Measurements from ENCODE around the gene RAI2.
"Not testable (repeated sequence)": the region's sequence is repeated elsewhere in the genome, so short reads cannot be mapped to it uniquely, and the experiment has no call there.

RAI2 gene

GRCh38 chrX:17828171-17828570 lies 32.9 kb downstream of the RAI2 start:
- DNase-seq: no peak

DNA sequence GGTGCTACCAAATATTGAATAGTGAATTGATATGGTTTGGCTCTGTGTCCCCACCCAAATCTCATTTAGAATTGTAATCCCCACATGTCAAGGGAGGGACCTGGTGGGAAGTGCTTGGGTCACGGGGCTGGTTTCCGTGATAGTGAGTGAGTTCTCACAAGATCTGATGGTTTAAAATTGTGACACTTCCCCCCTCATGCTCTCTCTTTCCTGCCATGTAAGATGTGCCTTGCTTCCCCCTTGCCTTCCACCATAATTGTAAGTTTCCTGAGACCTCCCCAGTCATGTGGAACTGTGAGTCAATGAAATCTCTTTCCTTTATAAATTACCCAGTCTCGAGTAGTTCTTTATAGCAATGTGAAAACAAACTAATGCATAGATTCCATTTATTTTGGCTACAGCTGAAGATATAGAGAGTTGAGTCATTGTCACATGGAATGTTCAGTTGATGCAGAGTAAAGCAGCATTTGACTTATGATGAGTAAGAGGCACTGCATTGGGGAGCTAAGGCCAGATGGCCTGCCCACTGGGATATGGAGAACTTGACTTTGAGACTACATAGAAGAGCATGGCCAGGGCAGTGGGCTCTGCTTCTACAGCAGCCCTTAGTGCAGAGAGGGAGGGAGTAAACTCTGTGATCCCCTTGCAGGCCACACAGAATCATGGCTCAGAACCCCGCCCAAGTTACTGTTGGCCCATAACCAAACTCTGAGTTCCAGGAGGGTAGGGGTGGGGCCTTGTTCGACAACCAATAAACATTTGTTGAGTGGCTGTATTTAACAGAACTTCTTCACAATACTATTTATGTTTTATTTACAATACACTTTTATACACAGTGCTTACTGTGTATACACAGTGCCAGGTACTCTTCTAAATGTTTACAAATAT lies 34.2 kb downstream of the RAI2 start:
- DNase-seq: no peak

DNA sequence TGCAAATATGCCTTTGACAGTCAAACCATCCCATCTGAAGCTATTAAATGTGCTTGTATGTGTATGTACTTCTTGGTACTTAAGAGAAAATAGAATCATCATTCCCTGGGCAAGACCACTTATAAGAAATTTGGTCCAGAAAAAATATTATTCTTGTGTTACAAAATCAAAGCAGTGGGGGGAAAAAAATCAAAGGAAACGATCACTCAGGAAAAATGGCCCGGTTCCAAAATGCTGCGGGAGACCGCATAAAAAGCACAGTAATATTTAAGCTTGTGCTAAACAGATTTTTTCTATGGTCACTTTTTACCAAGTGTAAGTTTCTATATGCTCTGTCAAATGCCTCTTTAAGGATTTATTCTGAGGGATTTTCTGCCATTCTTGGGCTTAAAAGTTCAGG lies 36.1 kb downstream of the RAI2 start:
- DNase-seq: no peak

DNA sequence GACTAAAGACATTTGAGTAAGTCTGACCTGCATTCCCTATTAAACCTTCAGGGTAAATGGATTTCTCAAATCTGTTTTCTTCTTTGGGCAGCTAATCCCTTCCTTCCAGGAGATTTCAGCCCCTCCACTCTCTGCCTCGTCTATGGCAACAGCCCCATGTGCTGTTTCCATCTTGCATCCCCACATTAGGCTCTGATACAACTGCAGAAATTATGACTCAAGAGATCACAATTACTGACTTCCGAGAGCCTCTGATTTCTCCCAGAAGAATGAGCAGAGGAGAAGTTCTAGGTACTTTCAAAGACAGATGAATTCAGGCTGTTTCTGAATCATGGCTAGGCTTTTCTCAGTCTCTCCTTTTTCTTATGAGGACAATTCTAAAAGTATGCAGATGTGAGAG lies 38.7 kb downstream of the RAI2 start:
- no peak for DNase-seq

DNA sequence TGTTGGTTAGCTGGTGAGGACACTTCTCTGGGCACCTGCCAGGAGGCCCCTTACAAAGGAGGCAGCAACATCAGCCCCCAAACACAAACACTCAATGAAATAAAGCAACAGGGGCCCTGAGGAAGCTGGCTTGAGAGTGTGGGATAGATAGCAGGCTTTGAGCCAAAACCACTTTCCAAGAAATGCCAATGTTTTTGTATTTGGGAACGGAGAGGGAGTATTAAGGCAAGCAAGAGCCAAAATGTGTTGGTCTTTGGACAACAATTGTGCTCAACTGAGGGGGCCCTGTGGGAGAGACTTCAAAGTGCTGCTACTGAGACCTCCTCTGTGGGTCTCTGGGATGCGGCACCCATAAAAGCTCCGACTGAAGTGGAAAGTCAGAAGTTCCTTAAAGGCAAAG lies 41.0 kb downstream of the RAI2 start:
- no peak for DNase-seq

GRCh38 chrX:17818726-17819125 lies 42.4 kb downstream of the RAI2 start:
- DNase-seq: no peak

DNA sequence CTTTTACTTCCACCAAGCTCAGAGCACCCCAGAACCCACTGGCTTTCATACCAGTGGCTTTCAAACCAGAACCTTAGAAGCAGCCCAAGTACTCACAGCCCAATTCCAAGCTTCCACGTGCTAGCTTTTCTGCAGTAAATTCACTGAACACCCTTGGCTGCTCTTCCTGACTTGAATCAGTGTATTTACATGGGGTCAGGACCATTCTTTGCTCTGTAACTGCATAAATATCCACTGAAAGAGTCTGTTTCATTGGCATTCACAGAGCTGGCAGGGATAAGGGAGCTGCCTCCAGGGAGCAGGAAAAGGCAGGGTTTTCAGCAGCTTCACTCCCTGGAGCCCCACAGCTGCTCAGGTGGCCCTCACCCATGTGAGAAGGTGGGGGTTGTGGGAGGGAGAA lies 43.8 kb downstream of the RAI2 start:
- no peak for DNase-seq

GRCh38 chrX:17814557-17814956 lies 46.5 kb downstream of the RAI2 start:
- no peak for DNase-seq

DNA sequence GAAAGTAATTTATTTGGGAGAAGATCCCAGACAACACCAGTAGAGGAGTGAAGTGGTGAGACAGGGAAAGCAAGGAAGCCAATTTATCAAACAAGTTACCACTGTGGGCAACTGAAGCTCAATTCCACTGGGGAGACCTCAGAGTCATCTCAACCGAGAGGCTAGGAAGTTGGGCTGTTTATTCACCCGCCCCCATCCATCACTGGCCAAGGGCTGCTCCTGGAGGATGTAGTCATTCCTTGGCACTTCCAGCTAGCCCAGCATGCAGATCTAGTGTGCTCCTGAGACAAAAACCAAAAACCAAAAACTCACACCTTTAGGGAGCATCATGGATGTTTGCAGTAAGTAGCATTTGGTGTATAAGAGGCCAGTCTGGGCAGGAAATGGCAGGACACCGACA lies 47.0 kb downstream of the RAI2 start:
- DNase-seq: no peak

GRCh38 chrX:17813277-17813676 lies 47.8 kb downstream of the RAI2 start:
- no peak for DNase-seq

GRCh38 chrX:17812763-17813162 lies 48.3 kb downstream of the RAI2 start:
- no peak for DNase-seq

- no peak for DNase-seq
These were observed 51.1 kb downstream of the RAI2 start for GRCh38 chrX:17809984-17810383.

DNA sequence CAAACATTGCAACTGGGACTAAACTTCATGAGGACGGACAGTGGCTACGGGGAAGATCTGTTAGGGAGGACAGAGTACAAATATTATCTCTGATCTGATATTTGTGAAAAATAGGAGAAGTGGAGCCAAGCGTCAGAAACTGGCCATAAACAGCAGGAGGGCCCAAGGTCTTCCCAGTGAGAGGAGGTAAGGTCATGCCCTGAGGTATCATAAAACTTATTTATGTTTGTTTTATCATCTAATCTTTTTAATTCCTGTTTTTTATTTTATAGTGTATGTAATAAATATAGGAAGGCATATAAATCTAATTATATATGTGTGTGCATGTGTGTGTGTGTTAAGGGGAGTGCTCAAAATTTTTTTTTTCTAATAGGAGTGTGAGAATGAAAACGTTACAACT lies 51.8 kb downstream of the RAI2 start:
- DNase-seq: no peak

DNA sequence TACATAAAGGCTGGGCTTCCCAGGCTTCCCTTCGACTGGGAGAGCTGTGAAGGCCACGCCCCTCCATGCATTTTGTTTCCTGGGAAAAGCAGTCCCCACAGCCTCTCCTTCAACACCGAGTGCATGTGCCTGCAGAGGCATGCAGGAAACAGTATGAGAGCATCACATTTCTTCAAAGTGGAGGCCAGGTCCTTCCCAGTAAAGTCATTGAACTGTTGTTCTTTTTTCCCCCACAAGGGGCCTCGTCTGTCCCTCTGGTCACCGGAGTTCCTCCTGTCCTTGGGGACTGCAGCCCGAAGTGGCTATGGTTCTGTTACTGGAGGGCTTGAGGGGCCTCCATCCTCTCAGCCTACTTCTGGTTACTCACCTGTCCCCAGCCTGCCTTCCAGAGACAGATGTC lies 56.0 kb downstream of the RAI2 start:
- no peak for DNase-seq

- no peak for DNase-seq
These were observed 57.6 kb downstream of the RAI2 start for GRCh38 chrX:17803449-17803848.

GRCh38 chrX:17802756-17803155 lies 58.3 kb downstream of the RAI2 start:
- DNase-seq: no peak

DNA sequence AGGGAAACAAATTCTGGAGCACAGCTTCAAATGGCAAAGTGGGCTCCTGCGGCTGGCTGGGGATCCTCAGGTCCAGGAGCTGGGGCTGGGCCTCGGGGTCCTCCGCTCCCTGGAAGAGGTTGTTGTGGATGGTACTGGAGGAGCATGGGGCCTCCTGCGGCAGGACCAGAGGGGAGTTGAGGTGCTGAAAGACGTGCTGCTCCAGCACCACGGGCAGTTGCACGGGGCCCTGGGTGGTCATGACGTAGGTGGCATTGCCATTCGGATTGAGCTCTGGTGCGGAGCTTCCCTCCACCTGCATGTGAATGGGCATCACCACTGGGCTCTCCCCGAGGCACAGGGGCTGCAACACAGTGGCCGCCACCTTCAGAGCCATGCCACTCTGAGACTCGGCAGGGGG lies 59.7 kb downstream of the RAI2 start:
- no peak for DNase-seq

DNA sequence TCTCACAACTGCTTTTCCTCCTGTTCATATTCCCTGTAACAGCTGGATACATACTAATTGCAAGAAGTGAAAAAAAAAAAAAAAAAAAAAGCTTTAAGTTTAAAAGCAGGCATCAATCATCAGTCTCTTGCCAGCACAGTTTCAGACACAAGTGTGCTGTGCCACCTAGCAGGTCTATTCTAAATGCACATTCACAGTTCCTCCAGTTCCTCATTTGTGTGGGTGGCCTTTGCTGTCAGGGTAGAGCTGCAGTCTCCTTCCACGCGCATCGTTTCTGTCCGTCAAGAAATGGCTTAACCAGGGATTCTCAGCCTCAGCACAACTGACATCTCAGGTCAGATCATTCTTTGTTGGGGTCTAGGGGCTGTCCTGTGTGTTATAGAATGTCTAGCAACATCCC lies 62.2 kb downstream of the RAI2 start:
- DNase-seq: no peak

GRCh38 chrX:17792826-17793225 lies 68.3 kb downstream of the RAI2 start:
- DNase-seq: no peak

DNA sequence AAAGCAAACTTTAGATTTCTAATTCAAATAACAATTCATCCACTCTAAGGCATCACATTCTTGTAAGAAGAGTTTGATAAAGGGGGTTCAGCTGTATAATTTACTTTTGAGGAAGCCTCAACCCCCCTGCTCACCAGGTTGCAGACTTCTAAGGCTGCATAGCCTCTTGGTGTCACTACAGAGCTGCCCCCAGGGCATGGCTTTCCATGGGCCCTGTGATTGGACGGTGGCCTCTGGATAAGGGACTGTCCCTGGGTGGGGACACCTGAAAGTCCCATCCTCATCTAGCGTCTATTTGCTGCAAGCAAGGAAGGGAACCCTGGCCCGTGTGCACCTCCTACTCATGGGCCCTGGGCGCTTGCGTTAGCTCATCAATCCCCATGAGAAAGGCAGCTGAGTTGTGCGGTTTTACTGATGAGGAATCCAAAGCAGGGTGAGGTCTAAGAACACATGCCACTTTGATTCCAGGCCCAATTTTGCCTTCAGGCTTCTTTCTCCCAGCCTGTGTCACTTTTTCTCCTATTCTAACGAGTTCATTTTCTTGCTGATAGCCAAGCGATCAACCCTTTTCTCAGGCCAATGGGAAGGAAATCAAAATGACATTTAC lies 72.0 kb downstream of the RAI2 start:
- DNase-seq: no peak

- no peak for DNase-seq
These were observed 72.7 kb downstream of the RAI2 start for GRCh38 chrX:17788439-17788838.

- DNase-seq: no peak
These were observed 73.5 kb downstream of the RAI2 start for GRCh38 chrX:17787557-17787956.

DNA sequence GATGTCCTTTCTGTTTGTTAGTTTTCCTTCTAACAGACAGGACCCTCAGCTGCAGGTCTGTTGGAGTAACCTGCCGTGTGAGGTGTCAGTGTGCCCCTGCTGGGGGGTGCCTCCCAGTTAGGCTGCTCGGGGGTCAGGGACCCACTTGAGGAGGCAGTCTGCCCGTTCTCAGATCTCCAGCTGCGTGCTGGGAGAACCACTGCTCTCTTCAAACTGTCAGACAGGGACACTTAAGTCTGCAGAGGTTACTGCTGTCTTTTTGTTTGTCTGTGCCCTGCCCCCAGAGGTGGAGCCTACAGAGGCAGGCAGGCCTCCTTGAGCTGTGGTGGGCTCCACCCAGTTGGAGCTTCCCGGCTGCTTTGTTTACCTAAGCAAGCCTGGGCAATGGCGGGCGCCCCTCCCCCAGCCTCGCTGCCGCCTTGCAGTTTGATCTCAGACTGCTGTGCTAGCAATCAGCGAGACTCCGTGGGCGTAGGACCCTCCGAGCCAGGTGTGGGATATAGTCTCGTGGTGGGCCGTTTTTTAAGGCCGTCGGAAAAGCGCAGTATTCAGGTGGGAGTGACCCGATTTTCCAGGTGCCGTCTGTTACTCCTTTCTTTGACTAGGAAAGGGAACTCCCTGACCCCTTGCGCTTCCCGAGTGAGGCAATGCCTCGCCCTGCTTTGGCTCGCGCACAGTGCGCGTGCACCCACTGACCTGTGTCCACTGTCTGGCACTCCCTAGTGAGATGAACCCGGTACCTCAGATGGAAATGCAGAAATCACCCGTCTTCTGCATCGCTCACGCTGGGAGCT lies 74.3 kb downstream of the RAI2 start:
- DNase-seq: not testable (repeated sequence)

DNA sequence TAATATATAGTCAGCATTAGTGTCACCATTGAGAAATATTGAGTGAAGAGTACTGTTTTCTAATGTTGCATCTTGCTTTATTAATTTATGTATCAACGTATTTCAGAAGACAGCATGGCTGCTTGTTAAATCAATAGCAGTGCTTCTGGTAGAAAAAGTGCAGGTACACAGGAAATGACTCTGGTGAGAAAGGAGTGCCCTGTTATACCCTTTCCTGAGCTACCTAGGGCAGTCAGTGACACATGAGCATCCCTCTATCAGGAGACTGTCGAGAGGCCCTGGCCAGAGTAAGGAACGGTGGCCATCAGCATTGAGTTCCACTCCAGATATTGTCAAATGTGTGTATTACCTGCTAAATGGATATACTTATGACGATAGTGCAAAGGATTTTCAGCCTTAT lies 81.7 kb downstream of the RAI2 start:
- DNase-seq: no peak

Data from NCI-H2171 (cell line).